ENCODE data around the gene PAGR1. TPM values are rescaled to one million over a fixed set of nuclear protein-coding genes. Genes with fewer than 3 reads are reported as not detected.

The PAGR1 gene
- total and polyA plus RNA-seq, 2 of the 8 experiments (the other 6 are each of a cell fraction or from before 2014, with no cell fraction given): 35.4 to 56.4 TPM

DNA sequence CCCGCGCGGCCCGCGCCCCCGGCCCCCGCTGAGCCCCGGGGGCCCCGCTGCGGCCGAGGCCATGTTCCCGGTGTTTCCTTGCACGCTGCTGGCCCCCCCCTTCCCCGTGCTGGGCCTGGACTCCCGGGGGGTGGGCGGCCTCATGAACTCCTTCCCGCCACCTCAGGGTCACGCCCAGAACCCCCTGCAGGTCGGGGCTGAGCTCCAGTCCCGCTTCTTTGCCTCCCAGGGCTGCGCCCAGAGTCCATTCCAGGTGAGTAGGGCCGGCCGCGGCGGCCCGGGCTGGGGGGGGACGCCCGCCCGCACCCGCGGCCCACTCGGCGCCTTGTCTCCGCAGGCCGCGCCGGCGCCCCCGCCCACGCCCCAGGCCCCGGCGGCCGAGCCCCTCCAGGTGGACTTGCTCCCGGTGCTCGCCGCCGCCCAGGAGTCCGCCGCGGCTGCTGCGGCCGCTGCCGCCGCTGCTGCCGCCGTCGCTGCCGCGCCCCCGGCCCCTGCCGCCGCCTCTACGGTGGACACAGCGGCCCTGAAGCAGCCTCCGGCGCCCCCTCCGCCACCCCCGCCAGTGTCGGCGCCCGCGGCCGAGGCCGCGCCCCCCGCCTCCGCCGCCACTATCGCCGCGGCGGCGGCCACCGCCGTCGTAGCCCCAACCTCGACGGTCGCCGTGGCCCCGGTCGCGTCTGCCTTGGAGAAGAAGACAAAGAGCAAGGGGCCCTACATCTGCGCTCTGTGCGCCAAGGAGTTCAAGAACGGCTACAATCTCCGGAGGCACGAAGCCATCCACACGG lies 9.1 kb upstream of the PAGR1 start (continued):
- TF ChIP-seq, protein P1, sequence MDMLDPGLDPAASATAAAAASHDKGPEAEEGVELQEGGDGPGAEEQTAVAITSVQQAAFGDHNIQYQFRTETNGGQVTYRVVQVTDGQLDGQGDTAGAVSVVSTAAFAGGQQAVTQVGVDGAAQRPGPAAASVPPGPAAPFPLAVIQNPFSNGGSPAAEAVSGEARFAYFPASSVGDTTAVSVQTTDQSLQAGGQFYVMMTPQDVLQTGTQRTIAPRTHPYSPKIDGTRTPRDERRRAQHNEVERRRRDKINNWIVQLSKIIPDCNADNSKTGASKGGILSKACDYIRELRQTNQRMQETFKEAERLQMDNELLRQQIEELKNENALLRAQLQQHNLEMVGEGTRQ (IDR thresholded peaks at IDR 0.05; ENCODE audit: low read length): no peak
- no peak; the same call in 1 of the 2 replicates for TF ChIP-seq PHF8 (conservative IDR thresholded peaks at IDR 0.05; ENCODE audit: low read depth, low read length)
- TF ChIP-seq HDAC6 (IDR thresholded peaks at IDR 0.05; ENCODE audit: low read depth, low read length): no peak
- TF ChIP-seq POLR2AphosphoS5 (IDR thresholded peaks at IDR 0.05; ENCODE audit: low read depth, low read length): 0 out of 2 replicates have a peak, but pooled peaks have one; percentile 39
- 0 out of 4 replicates have a peak, but pooled peaks of 1 of the 2 experiments have one; percentile 22 for TF ChIP-seq SIN3A (conservative IDR thresholded peaks at IDR 0.05 in 1 of 2, IDR thresholded peaks at IDR 0.05 in 1 of 2; ENCODE audit: low read depth in 1 of 2, low read length in 2 of 2)
- no peak for TF ChIP-seq BACH1 (IDR thresholded peaks at IDR 0.05; ENCODE audit: low read length)
- TF ChIP-seq CBX8 (IDR thresholded peaks at IDR 0.05; ENCODE audit: borderline replicate concordance, low read depth, low read length): no peak
- TF ChIP-seq, protein P2, sequence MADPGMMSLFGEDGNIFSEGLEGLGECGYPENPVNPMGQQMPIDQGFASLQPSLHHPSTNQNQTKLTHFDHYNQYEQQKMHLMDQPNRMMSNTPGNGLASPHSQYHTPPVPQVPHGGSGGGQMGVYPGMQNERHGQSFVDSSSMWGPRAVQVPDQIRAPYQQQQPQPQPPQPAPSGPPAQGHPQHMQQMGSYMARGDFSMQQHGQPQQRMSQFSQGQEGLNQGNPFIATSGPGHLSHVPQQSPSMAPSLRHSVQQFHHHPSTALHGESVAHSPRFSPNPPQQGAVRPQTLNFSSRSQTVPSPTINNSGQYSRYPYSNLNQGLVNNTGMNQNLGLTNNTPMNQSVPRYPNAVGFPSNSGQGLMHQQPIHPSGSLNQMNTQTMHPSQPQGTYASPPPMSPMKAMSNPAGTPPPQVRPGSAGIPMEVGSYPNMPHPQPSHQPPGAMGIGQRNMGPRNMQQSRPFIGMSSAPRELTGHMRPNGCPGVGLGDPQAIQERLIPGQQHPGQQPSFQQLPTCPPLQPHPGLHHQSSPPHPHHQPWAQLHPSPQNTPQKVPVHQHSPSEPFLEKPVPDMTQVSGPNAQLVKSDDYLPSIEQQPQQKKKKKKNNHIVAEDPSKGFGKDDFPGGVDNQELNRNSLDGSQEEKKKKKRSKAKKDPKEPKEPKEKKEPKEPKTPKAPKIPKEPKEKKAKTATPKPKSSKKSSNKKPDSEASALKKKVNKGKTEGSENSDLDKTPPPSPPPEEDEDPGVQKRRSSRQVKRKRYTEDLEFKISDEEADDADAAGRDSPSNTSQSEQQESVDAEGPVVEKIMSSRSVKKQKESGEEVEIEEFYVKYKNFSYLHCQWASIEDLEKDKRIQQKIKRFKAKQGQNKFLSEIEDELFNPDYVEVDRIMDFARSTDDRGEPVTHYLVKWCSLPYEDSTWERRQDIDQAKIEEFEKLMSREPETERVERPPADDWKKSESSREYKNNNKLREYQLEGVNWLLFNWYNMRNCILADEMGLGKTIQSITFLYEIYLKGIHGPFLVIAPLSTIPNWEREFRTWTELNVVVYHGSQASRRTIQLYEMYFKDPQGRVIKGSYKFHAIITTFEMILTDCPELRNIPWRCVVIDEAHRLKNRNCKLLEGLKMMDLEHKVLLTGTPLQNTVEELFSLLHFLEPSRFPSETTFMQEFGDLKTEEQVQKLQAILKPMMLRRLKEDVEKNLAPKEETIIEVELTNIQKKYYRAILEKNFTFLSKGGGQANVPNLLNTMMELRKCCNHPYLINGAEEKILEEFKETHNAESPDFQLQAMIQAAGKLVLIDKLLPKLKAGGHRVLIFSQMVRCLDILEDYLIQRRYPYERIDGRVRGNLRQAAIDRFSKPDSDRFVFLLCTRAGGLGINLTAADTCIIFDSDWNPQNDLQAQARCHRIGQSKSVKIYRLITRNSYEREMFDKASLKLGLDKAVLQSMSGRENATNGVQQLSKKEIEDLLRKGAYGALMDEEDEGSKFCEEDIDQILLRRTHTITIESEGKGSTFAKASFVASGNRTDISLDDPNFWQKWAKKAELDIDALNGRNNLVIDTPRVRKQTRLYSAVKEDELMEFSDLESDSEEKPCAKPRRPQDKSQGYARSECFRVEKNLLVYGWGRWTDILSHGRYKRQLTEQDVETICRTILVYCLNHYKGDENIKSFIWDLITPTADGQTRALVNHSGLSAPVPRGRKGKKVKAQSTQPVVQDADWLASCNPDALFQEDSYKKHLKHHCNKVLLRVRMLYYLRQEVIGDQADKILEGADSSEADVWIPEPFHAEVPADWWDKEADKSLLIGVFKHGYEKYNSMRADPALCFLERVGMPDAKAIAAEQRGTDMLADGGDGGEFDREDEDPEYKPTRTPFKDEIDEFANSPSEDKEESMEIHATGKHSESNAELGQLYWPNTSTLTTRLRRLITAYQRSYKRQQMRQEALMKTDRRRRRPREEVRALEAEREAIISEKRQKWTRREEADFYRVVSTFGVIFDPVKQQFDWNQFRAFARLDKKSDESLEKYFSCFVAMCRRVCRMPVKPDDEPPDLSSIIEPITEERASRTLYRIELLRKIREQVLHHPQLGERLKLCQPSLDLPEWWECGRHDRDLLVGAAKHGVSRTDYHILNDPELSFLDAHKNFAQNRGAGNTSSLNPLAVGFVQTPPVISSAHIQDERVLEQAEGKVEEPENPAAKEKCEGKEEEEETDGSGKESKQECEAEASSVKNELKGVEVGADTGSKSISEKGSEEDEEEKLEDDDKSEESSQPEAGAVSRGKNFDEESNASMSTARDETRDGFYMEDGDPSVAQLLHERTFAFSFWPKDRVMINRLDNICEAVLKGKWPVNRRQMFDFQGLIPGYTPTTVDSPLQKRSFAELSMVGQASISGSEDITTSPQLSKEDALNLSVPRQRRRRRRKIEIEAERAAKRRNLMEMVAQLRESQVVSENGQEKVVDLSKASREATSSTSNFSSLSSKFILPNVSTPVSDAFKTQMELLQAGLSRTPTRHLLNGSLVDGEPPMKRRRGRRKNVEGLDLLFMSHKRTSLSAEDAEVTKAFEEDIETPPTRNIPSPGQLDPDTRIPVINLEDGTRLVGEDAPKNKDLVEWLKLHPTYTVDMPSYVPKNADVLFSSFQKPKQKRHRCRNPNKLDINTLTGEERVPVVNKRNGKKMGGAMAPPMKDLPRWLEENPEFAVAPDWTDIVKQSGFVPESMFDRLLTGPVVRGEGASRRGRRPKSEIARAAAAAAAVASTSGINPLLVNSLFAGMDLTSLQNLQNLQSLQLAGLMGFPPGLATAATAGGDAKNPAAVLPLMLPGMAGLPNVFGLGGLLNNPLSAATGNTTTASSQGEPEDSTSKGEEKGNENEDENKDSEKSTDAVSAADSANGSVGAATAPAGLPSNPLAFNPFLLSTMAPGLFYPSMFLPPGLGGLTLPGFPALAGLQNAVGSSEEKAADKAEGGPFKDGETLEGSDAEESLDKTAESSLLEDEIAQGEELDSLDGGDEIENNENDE (IDR thresholded peaks at IDR 0.05; ENCODE audit: insufficient replicate concordance, low read length): no peak
